LNCAP (cell line): ENCODE data around the gene RABGAP1L.

Experiments used
- TF ChIP-seq, protein P1 (sequence below): fragments of 450-650 bp; IDR thresholded peaks from 2 replicates; pipeline ENCODE4 v1.5.1; 2017; ENCODE audit warnings: mild to moderate bottlenecking

The RABGAP1L gene

DNA sequence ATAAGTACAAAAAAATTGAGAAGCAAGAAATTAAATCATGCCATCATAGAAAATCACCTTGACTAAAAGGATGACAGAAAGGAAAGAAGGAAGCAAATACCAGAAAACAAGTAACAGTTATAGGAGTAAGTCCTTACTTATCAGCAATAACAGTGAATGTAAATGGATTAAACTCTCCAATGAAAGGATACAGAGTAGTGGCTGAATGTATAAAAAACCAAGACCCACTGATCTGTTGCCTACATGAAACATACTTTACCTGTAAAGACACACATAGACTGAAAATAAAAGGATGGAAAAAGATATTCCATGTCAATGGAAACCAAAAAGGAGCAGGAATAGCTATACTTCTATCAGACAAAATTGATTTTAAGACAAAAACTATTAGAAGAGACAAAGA lies 52.2 kb downstream of the RABGAP1L start:
- TF ChIP-seq, protein P1, sequence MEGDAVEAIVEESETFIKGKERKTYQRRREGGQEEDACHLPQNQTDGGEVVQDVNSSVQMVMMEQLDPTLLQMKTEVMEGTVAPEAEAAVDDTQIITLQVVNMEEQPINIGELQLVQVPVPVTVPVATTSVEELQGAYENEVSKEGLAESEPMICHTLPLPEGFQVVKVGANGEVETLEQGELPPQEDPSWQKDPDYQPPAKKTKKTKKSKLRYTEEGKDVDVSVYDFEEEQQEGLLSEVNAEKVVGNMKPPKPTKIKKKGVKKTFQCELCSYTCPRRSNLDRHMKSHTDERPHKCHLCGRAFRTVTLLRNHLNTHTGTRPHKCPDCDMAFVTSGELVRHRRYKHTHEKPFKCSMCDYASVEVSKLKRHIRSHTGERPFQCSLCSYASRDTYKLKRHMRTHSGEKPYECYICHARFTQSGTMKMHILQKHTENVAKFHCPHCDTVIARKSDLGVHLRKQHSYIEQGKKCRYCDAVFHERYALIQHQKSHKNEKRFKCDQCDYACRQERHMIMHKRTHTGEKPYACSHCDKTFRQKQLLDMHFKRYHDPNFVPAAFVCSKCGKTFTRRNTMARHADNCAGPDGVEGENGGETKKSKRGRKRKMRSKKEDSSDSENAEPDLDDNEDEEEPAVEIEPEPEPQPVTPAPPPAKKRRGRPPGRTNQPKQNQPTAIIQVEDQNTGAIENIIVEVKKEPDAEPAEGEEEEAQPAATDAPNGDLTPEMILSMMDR = no peak

DNA sequence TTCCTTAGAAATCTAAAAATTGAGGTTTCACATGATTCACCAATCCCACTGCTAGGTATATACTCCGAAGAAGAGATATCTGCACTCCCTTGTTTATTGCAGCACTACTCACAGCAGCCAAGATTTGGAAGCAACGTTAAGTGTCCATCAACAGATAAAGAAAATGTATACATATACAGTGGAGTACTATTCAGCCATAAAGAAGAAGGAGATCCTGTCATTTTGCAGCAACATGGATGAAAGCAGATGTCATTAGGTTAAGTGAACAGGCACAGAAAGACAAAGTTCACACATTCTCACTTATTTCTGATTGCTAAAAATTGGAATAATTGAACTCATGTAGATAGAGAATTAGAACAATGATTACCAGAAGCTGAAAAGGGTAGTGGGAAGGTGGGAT lies 56.4 kb downstream of the RABGAP1L start:
- TF ChIP-seq, protein P1 = no peak

DNA sequence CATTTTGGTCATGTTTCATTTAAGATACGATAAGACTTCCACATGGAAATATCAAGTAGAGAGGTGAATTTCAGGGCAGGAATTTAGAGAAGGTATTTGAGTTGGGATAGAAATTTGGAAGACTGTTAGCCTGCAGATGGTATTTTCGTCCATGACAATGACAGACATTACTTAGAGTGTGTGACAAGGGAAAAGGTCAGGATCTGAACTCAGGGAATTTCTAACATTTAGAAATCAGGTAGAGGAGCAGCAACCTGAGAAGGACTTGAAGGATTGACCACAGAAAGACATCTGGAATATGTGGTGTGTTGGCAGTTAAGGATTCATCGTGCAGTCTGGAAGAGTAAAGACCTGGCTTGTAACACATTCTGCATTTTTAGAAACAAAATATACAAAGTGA lies 57.9 kb downstream of the RABGAP1L start:
- TF ChIP-seq, protein P1 = no peak

DNA sequence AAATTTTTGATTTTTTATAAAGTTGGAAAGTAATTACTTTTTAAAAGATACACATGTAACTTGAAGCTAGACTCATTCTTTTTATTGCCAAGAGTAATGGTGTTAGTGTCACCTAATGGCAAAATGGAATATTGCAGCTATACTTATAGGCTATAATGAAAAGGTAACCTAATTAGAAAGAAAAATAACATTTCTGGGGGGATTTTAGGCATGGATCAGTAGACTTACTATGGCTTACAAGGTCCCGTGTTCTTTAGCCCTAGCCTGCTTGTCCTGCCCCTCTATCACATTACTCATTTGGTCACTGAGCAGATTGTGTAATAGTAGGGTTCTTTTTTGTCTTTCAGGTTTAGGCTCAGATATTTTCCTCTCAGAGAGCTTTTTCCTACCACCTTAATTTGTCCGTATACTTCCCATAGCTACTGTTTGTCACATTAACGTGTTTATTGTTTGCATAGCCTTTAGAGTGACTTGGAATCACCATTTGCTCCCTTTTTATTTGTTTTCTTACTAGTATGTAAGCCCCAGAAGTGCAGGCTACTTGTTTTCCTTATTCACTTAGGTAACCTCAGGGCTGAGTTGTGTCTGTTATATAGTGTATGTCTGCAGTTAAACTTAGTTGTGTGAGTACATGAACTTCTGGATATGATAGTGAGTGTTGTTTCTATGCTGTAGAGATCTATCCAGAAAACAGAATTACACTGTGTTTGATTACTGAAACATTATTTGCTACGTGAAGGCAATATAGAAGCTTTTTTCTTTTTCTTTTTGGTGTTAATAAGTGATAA lies 58.7 kb downstream of the RABGAP1L start:
- TF ChIP-seq, protein P1 = peak; percentile 94

DNA sequence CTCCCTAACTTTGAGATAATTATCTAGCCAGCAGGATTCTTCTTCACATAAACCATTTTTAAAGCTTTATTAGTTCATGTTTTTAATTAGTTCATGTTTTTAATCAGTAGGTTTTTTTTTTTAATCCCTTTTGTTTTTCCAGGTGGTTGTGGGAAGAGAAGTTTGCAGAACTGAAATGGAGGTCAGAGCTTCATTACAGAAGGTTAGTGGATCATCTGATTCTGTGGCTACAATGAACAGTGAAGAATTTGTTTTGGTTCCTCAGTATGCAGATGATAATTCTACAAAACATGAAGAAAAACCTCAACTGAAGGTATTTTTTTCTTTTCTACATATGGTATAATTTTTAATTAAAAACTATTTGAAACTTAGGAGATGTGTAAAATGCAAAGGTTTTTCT lies 59.7 kb downstream of the RABGAP1L start:
- TF ChIP-seq, protein P1 = no peak

DNA sequence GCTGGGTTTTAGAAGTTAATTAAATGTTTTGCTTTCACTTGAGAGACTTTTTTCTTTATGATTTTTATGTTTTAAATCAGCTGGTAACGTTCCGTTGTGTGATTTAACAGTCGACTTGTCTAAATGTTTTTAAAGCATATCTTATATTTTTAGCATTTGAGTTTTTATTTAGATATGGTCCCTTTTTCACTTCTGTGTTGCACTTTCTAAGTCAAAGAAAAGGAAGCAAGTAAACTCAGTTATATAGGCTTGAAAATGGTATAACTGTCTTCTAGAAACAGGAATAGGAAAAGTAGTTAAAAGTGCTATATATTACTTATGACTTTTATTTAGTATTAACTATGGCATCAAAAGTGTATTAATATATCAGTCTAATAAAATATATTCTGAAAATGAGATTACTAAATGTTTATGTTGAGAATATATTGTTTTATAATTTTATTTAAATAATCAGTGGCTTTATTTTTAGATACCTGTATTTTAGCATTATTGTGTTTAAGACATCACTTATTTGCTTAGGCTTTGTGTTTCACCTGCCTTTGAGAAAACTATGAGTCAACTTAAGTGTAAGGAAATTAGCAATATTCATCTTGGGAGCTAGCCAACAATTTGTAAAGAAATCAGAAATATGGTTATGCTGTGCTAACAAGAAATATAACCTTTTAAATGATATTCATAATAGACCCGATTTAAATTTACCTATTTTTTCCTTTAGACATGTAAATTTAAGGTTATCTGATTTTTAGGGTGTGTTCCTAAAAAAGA lies 60.5 kb downstream of the RABGAP1L start:
- TF ChIP-seq, protein P1 = no peak

DNA sequence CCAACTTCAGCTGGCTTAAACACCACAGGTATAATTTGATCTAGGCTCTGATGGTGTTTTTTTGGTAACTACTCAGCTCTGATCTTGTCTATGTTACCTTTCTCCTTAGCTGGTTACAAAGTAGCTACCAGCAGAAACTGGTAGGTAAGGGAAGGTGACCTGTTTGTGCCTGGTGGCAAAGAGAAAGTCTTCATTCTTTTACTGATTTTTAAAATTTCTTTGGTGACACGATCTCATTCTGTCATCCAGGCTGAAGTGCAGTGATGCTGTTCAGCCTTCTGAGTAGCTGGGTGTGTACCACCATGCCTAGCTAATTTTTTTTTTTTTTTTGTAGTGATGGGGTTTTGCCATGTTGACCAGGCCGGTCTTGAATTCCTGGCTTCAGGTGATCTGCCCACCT lies 62.4 kb downstream of the RABGAP1L start:
- TF ChIP-seq, protein P1 = no peak
